ENCODE measurements around the gene SPDYE5. TPM values are rescaled to one million over a fixed set of nuclear protein-coding genes. Genes with fewer than 3 reads are reported as not detected.
A peak's percentile ranks its signal among the peaks of the same experiment; 100 is the strongest.

Gene SPDYE5
- total and polyA plus RNA-seq, 9 of the 15 experiments (the other 6 are each of a cell fraction or from before 2014, with no cell fraction given): 0.07 to 0.28 (median 0.13) TPM; not detected in 6

DNA sequence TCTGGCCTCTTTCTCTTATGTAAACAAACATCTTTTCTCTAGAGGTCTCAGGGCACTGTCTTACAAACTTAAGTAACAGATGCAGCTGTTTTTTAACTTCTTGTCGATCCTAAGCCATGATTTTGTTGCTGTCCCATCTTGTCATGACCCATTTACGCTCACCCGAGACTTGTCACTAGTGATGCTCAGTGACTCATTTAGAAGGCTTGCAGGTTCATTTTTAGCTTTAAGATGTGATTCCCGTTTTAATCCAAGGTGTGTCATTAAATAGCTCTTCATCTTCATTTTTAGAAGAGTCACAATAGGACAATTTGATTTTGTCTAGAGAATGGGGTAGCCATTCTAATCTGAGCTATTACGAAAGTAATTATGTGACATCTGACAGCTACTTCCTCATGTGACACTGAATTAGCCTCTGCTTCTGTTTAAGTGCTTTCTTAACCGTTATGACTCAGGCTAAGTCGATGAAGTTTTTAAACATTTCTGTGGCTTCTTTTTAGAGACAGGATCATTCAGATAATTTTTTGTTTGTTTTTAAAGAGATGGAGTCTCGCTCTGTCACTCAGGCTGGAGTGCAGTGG lies 42.7 kb downstream of the SPDYE5 start (continued):
- TF ChIP-seq NFIX (CRISPR knock-in tag; IDR thresholded peaks at IDR 0.05; ENCODE audit: low read depth): no peak
- TF ChIP-seq, protein P1, sequence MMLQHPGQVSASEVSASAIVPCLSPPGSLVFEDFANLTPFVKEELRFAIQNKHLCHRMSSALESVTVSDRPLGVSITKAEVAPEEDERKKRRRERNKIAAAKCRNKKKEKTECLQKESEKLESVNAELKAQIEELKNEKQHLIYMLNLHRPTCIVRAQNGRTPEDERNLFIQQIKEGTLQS (IDR thresholded peaks at IDR 0.05): peak; percentile 63
- TF ChIP-seq, protein P1 (CRISPR knock-in tag; conservative IDR thresholded peaks at IDR 0.05): no peak
- no peak for TF ChIP-seq PTTG1 (tag; IDR thresholded peaks at IDR 0.05; ENCODE audit: low read depth)
- no peak for TF ChIP-seq DACH1 (IDR thresholded peaks at IDR 0.05; ENCODE audit: partially characterized antibody)
- peak; percentile 50; the same call in 1 of the 2 replicates for TF ChIP-seq TCF3 (CRISPR knock-in tag; IDR thresholded peaks at IDR 0.05)
- TF ChIP-seq, protein P2, sequence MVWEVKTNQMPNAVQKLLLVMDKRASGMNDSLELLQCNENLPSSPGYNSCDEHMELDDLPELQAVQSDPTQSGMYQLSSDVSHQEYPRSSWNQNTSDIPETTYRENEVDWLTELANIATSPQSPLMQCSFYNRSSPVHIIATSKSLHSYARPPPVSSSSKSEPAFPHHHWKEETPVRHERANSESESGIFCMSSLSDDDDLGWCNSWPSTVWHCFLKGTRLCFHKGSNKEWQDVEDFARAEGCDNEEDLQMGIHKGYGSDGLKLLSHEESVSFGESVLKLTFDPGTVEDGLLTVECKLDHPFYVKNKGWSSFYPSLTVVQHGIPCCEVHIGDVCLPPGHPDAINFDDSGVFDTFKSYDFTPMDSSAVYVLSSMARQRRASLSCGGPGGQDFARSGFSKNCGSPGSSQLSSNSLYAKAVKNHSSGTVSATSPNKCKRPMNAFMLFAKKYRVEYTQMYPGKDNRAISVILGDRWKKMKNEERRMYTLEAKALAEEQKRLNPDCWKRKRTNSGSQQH (CRISPR knock-in tag; IDR thresholded peaks at IDR 0.05): 0 out of 2 replicates have a peak, but pooled peaks have one; percentile 22
- TF ChIP-seq ZNF165 (CRISPR knock-in tag; IDR thresholded peaks at IDR 0.05; ENCODE audit: borderline replicate concordance): no peak
- TF ChIP-seq, protein P3, sequence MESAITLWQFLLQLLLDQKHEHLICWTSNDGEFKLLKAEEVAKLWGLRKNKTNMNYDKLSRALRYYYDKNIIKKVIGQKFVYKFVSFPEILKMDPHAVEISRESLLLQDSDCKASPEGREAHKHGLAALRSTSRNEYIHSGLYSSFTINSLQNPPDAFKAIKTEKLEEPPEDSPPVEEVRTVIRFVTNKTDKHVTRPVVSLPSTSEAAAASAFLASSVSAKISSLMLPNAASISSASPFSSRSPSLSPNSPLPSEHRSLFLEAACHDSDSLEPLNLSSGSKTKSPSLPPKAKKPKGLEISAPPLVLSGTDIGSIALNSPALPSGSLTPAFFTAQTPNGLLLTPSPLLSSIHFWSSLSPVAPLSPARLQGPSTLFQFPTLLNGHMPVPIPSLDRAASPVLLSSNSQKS (CRISPR knock-in tag; IDR thresholded peaks at IDR 0.05): no peak
- 0 out of 2 replicates have a peak, but pooled peaks have one; percentile 52 for TF ChIP-seq SMARCA4 (IDR thresholded peaks at IDR 0.05)
- TF ChIP-seq ZNF431 (CRISPR knock-in tag; IDR thresholded peaks at IDR 0.05): no peak
- TF ChIP-seq ZFP36 (IDR thresholded peaks at IDR 0.05; ENCODE audit: low read depth, low read length, partially characterized antibody): no peak
- peak; percentile 79 for TF ChIP-seq JUND (IDR thresholded peaks at IDR 0.05; ENCODE audit: borderline replicate concordance, low read depth, low read length)
- TF ChIP-seq JUND (tag; IDR thresholded peaks at IDR 0.05; ENCODE audit: borderline replicate concordance, low read depth, low read length): peak; percentile 42; the same call in 2 of the 3 replicates
- TF ChIP-seq CREB1 (IDR thresholded peaks at IDR 0.05): no peak
- TF ChIP-seq CREB1 (CRISPR knock-in tag; IDR thresholded peaks at IDR 0.05): 0 out of 2 replicates have a peak, but pooled peaks have one; percentile 26
- no peak for TF ChIP-seq TRIM28 (IDR thresholded peaks at IDR 0.05)
- no peak for TF ChIP-seq YBX1 (IDR thresholded peaks at IDR 0.05)
- TF ChIP-seq NFE2 (IDR thresholded peaks at IDR 0.05; ENCODE audit: low read depth): peak; percentile 62
- peak; percentile 8; the same call in 1 of the 2 replicates for TF ChIP-seq MAFF (IDR thresholded peaks at IDR 0.05; ENCODE audit: low read length)
- peak; percentile 54; the same call in 1 of the 2 replicates for TF ChIP-seq EP300 (IDR thresholded peaks at IDR 0.05; ENCODE audit: low read length)
- TF ChIP-seq FOXA3 (CRISPR knock-in tag; conservative IDR thresholded peaks at IDR 0.05 in 1 of 2, IDR thresholded peaks at IDR 0.05 in 1 of 2): peak in 1 of 2 experiments; percentile 62; a peak in 1 of 4 replicates
- TF ChIP-seq SP1 (CRISPR knock-in tag; IDR thresholded peaks at IDR 0.05): no peak
- no peak for TF ChIP-seq OTX1 (CRISPR knock-in tag; IDR thresholded peaks at IDR 0.05)
- TF ChIP-seq LEF1 (IDR thresholded peaks at IDR 0.05): peak; percentile 35; the same call in 1 of the 2 replicates
- no peak for TF ChIP-seq SUPT5H (IDR thresholded peaks at IDR 0.05)
- peak; percentile 88 for TF ChIP-seq MEIS2 (IDR thresholded peaks at IDR 0.05; ENCODE audit: partially characterized antibody)
- TF ChIP-seq, protein P4, sequence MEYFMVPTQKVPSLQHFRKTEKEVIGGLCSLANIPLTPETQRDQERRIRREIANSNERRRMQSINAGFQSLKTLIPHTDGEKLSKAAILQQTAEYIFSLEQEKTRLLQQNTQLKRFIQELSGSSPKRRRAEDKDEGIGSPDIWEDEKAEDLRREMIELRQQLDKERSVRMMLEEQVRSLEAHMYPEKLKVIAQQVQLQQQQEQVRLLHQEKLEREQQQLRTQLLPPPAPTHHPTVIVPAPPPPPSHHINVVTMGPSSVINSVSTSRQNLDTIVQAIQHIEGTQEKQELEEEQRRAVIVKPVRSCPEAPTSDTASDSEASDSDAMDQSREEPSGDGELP (CRISPR knock-in tag; IDR thresholded peaks at IDR 0.05; ENCODE audit: borderline replicate concordance): no peak

Data from K562 (cell line).